Naive thymus-derived CD4-positive, alpha-beta T cell (primary cell): ENCODE data around the gene EPB41L1. TPM values are rescaled to one million over a fixed set of nuclear protein-coding genes. Genes with fewer than 3 reads are reported as not detected.
A peak's percentile ranks its signal among the peaks of the same experiment; 100 is the strongest.

Source experiments
- ATAC-seq: fragments of 150-1000 bp; cut with Tn5 transposase; 2 replicates; pipeline ENCODE4 v1.10.0; 2021; ENCODE audit warnings: mild to moderate bottlenecking, moderate library complexity
- CTCF ChIA-PET: fragments of 350-600 bp; sonication (Branson Sonifier 250); formaldehyde crosslinking; loops from one replicate; lab custom pipeline; 2021; ENCODE audit warnings: antibody characterized with exemption; lab: Charles Lee
- POLR2A ChIA-PET: fragments of 350-600 bp; sonication (Branson Sonifier 250); formaldehyde crosslinking; loops from one replicate; lab custom pipeline; 2021; ENCODE audit warnings: antibody characterized with exemption, inconsistent platforms; lab: Charles Lee
- DNase-seq, 9 donors: peaks; one replicate each; pipeline versions ENCODE4 v3.0.0 to v3.0.0-alpha.2; 2020 to 2022; ENCODE audit warnings: mixed read lengths in 1 of 9
- H3K27ac ChIP-seq: one replicate; pipeline ENCODE4 v1.7.0; 2013; ENCODE audit warnings: mild to moderate bottlenecking, low read depth, low read length, moderate library complexity
- H3K27me3 ChIP-seq, 2 donors: one replicate each; pipeline ENCODE4 v1.7.0; 2013; ENCODE audit warnings: low read length in 2 of 2, mild to moderate bottlenecking in 2 of 2, moderate library complexity in 2 of 2; ENCODE audit not compliant: control insufficient read depth in 2 of 2, insufficient read depth in 2 of 2
- H3K36me3 ChIP-seq, 3 experiments: 1 replicate in 2 of 3; 2 replicates in 1 of 3; pipeline ENCODE4 v1.7.0; 2013; ENCODE audit warnings: low read length in 3 of 3, mild to moderate bottlenecking in 3 of 3, moderate library complexity in 1 of 3; ENCODE audit not compliant: insufficient read depth in 3 of 3, control insufficient read depth in 2 of 3
- H3K4me1 ChIP-seq, 2 donors: one replicate each; pipeline ENCODE4 v1.7.0; 2013; ENCODE audit warnings: low read length in 2 of 2, mild to moderate bottlenecking in 2 of 2, moderate library complexity in 1 of 2; ENCODE audit not compliant: control insufficient read depth in 2 of 2, insufficient read depth in 2 of 2
- H3K4me3 ChIP-seq: 2 replicates; pipeline ENCODE4 v1.7.0; 2013; ENCODE audit warnings: mild to moderate bottlenecking, low read length
- H3K9me3 ChIP-seq, 3 experiments: 1 replicate in 2 of 3; 2 replicates in 1 of 3; pipeline ENCODE4 v1.7.0; 2013; ENCODE audit warnings: low read length in 3 of 3; ENCODE audit not compliant: control insufficient read depth in 2 of 3
- H3K27ac Mint-ChIP-seq, 9 donors: one replicate each; pipeline ENCODE4 v1.8.0; 2020 to 2022; ENCODE audit warnings: mixed read lengths in 9 of 9, mild to moderate bottlenecking in 8 of 9, moderate library complexity in 5 of 9, inconsistent platforms in 2 of 9
- H3K27me3 Mint-ChIP-seq, 5 donors: one replicate each; pipeline ENCODE4 v1.8.0; 2021 to 2022; ENCODE audit warnings: mixed read lengths in 5 of 5, mild to moderate bottlenecking in 1 of 5
- H3K36me3 Mint-ChIP-seq, 5 donors: one replicate each; pipeline ENCODE4 v1.8.0; 2020 to 2022; ENCODE audit warnings: mixed read lengths in 5 of 5, mild to moderate bottlenecking in 3 of 5, inconsistent platforms in 1 of 5
- H3K4me1 Mint-ChIP-seq, 7 donors: one replicate each; pipeline ENCODE4 v1.8.0; 2020 to 2022; ENCODE audit warnings: mixed read lengths in 7 of 7, mild to moderate bottlenecking in 3 of 7, inconsistent platforms in 1 of 7
- H3K4me3 Mint-ChIP-seq, 10 donors: one replicate each; pipeline ENCODE4 v1.8.0; 2020 to 2022; ENCODE audit warnings: mild to moderate bottlenecking in 10 of 10, mixed read lengths in 10 of 10, moderate library complexity in 6 of 10, inconsistent platforms in 2 of 10
- H3K9me3 Mint-ChIP-seq, 11 donors: one replicate each; pipeline ENCODE4 v1.8.0; 2020 to 2022; ENCODE audit warnings: mixed read lengths in 11 of 11, mild to moderate bottlenecking in 4 of 11, inconsistent platforms in 1 of 11, moderate library complexity in 1 of 11
- intact Hi-C, 2 donors: fragments of 100-400 bp; cut with micrococcal nuclease; formaldehyde crosslinking; loops; one replicate each; pipeline ENCODE4 v1.15.1; 2023
- polyA plus RNA-seq, 2 donors: library from polyadenylated mRNA; unstranded; fragments of 300-500 nt; fragmentation: Illumina TruSeq; gene quantifications; one replicate each; pipeline ENCODE4 v1.2.3, GENCODE V29; 2021
- total RNA-seq, 6 experiments: library from RNA in 5 of 6; stranded (reverse) in 5 of 6; gene quantifications; 1 replicate in 5 of 6; 2 replicates in 1 of 6; pipeline ENCODE4 v1.2.3 and lab custom pipeline; 2021 to 2026

The EPB41L1 gene
- total and polyA plus RNA-seq, 7 experiments from 2014 or later: 0.05 to 0.81 (median 0.66) TPM; not detected in 2

GRCh38 chr20:36180323-36180722 is 25.8 kb downstream of the EPB41L1 start:
- H3K27me3 ChIP-seq: no peaks in the 10 kb centered on the region
- Mint-ChIP-seq H3K9me3 (no peaks in the 10 kb centered on the region), H3K4me3 (no peak overlapping the region), H3K27ac (no peak overlapping the region), H3K27me3 (peaks cover 0 to 2% (median 0%) of the 10 kb centered on the region in 5 donors), H3K4me1 (no peaks in the 10 kb centered on the region), H3K36me3 (no peaks in the 10 kb centered on the region)
- no peak for DNase-seq
- intact Hi-C loops: no loop called here
- no peak overlapping the region for H3K4me3 ChIP-seq
- ATAC-seq: no peak
- POLR2A ChIA-PET: no interaction called here
- no peak overlapping the region for H3K27ac ChIP-seq
- no peaks in the 10 kb centered on the region for H3K4me1 ChIP-seq
- no peaks in the 10 kb centered on the region for H3K9me3 ChIP-seq
- H3K36me3 ChIP-seq: no peaks in the 10 kb centered on the region
- CTCF ChIA-PET: no interaction called here

GRCh38 chr20:36181934-36182603 is 27.5 kb downstream of the EPB41L1 start:
- intact Hi-C loops: no loop called here
- CTCF ChIA-PET: no interaction called here
- Mint-ChIP-seq H3K36me3 (no peaks in the 10 kb centered on the region), H3K27me3 (no peaks in the 10 kb centered on the region), H3K4me1 (no peaks in the 10 kb centered on the region), H3K27ac (peak overlapping the region in 1 of 9 donors; percentile 22), H3K4me3 (no peak overlapping the region), H3K9me3 (no peaks in the 10 kb centered on the region)
- H3K27ac ChIP-seq: no peak overlapping the region
- POLR2A ChIA-PET: no interaction called here
- H3K27me3 ChIP-seq: no peaks in the 10 kb centered on the region
- H3K36me3 ChIP-seq: no peaks in the 10 kb centered on the region
- H3K4me3 ChIP-seq: no peak overlapping the region
- no peaks in the 10 kb centered on the region for H3K4me1 ChIP-seq
- H3K9me3 ChIP-seq: no peaks in the 10 kb centered on the region
- ATAC-seq (peak; percentile 40), DNase-seq (no peak)

GRCh38 chr20:36182604-36183154 is 28.1 kb downstream of the EPB41L1 start:
- Histone ChIP-seq H3K36me3 (no peaks in the 10 kb centered on the region), H3K27me3 (no peaks in the 10 kb centered on the region), H3K27ac (no peak overlapping the region), H3K9me3 (no peaks in the 10 kb centered on the region), H3K4me3 (no peak overlapping the region), H3K4me1 (no peaks in the 10 kb centered on the region)
- DNase-seq (no peak), ATAC-seq (no peak)
- no peak overlapping the region for H3K4me3 Mint-ChIP-seq
- H3K4me1 Mint-ChIP-seq: no peaks in the 10 kb centered on the region
- POLR2A ChIA-PET: no interaction called here
- H3K9me3 Mint-ChIP-seq: no peaks in the 10 kb centered on the region
- H3K27ac Mint-ChIP-seq: no peak overlapping the region
- no peaks in the 10 kb centered on the region for H3K36me3 Mint-ChIP-seq
- CTCF ChIA-PET: no interaction called here
- intact Hi-C loops: no loop called here
- no peaks in the 10 kb centered on the region for H3K27me3 Mint-ChIP-seq

- H3K36me3 Mint-ChIP-seq: no peaks in the 10 kb centered on the region
- DNase-seq (no peak), ATAC-seq (no peak)
- Histone ChIP-seq H3K4me1 (no peaks in the 10 kb centered on the region), H3K9me3 (no peaks in the 10 kb centered on the region), H3K27ac (no peak overlapping the region), H3K27me3 (no peaks in the 10 kb centered on the region), H3K36me3 (no peaks in the 10 kb centered on the region), H3K4me3 (no peak overlapping the region)
- H3K27me3 Mint-ChIP-seq: no peaks in the 10 kb centered on the region
- intact Hi-C loops: no loop called here
- CTCF ChIA-PET: no interaction called here
- no peaks in the 10 kb centered on the region for H3K4me1 Mint-ChIP-seq
- H3K9me3 Mint-ChIP-seq: no peaks in the 10 kb centered on the region
- H3K4me3 Mint-ChIP-seq: no peak overlapping the region
- POLR2A ChIA-PET: no interaction called here
- H3K27ac Mint-ChIP-seq: no peak overlapping the region
Measured at GRCh38 chr20:36183155-36183944, 28.8 kb downstream of the EPB41L1 start.

GRCh38 chr20:36184816-36185776 is 30.6 kb downstream of the EPB41L1 start:
- DNase-seq (no peak), ATAC-seq (no peak)
- H3K9me3 Mint-ChIP-seq: no peaks in the 10 kb centered on the region
- CTCF ChIA-PET: interaction anchor here (1.3 kb wide), 1 partner anchor 15 kb away, joined by 3 read pairs; no protein-coding TSS in a partner anchor
- H3K4me3 Mint-ChIP-seq: no peak overlapping the region
- no peaks in the 10 kb centered on the region for H3K4me1 Mint-ChIP-seq
- intact Hi-C loops: no loop called here
- peaks cover 0 to 2% (median 0%) of the 10 kb centered on the region in 5 donors for H3K27me3 Mint-ChIP-seq
- Histone ChIP-seq H3K27ac (no peak overlapping the region), H3K4me3 (no peak overlapping the region), H3K36me3 (no peaks in the 10 kb centered on the region), H3K9me3 (no peaks in the 10 kb centered on the region), H3K4me1 (no peaks in the 10 kb centered on the region), H3K27me3 (no peaks in the 10 kb centered on the region)
- H3K36me3 Mint-ChIP-seq: no peaks in the 10 kb centered on the region
- POLR2A ChIA-PET: no interaction called here
- no peak overlapping the region for H3K27ac Mint-ChIP-seq

GRCh38 chr20:36193977-36194712 is 39.6 kb downstream of the EPB41L1 start:
- no peaks in the 10 kb centered on the region for H3K27me3 ChIP-seq
- no peaks in the 10 kb centered on the region for H3K9me3 Mint-ChIP-seq
- peaks cover 4 to 12% (median 6%) of the 10 kb centered on the region in 5 donors for H3K27me3 Mint-ChIP-seq
- H3K27ac Mint-ChIP-seq: no peak overlapping the region
- no peaks in the 10 kb centered on the region for H3K36me3 ChIP-seq
- CTCF ChIA-PET: interaction anchor here (0.9 kb wide), 1 partner anchor 8 kb away, joined by 3 read pairs; no protein-coding TSS in a partner anchor
- H3K4me3 Mint-ChIP-seq: no peak overlapping the region
- POLR2A ChIA-PET: no interaction called here
- H3K9me3 ChIP-seq: no peaks in the 10 kb centered on the region
- H3K4me3 ChIP-seq: no peak overlapping the region
- no peaks in the 10 kb centered on the region for H3K36me3 Mint-ChIP-seq
- no peaks in the 10 kb centered on the region for H3K4me1 Mint-ChIP-seq
- no peak for DNase-seq
- H3K27ac ChIP-seq: no peak overlapping the region
- intact Hi-C loops: no loop called here
- ATAC-seq: no peak
- no peaks in the 10 kb centered on the region for H3K4me1 ChIP-seq
